ENCODE results near the gene LUM. TPM values are rescaled to one million over a fixed set of nuclear protein-coding genes. Genes with fewer than 3 reads are reported as not detected.

Gene LUM
- total and polyA plus RNA-seq, 2 donors (not counting 3 experiments of a cell fraction or from before 2014, with no cell fraction given), result 0.29 to 1.9 TPM

DNA sequence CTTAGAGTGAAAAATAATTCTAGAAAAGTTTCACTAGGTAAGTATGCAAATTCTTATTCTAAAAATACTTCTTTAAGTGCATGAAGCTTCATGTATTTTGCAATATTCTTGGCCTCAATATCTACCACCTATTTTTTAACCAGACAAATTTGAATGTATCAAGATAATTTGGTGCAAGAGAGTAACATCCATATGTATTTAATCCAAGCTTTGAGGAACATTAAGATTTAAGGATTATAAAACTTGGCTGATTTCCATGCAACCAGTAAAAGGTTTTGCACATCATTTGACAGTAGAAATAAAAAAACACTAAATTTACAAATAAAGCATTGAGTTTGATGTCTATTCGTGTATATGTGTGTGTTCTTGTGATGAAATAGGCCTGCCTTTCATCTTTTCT, 7.7 kb downstream of the LUM start:
- Histone ChIP-seq H3K79me2 (ENCODE audit: control insufficient read depth, insufficient read depth, low read length) (no peaks in the 10 kb centered on the region), H3K4me3 (replicated peaks in 1 of 3; ENCODE audit: insufficient read depth in 1 of 3, low read depth in 1 of 3, low read length in 3 of 3) (no peak overlapping the region), H4K20me1 (replicated peaks; ENCODE audit: control insufficient read depth, extremely low read depth, insufficient read depth, low read length) (no peaks in the 10 kb centered on the region), H3K27ac (ENCODE audit: insufficient read depth, low read depth, low read length) (no peak overlapping the region), H3K4me2 (ENCODE audit: insufficient read depth, low read length) (no peak overlapping the region), H3K36me3 (ENCODE audit: control insufficient read depth in 2 of 2, extremely low read depth in 1 of 2, insufficient read depth in 2 of 2, low read length in 2 of 2) (no peaks in the 10 kb centered on the region), H3K4me1 (ENCODE audit: control insufficient read depth, extremely low read depth, insufficient read depth, low read length) (no peaks in the 10 kb centered on the region), H3K27me3 (ENCODE audit: control insufficient read depth in 2 of 2, insufficient read depth in 2 of 2, low read length in 2 of 2) (no peaks in the 10 kb centered on the region), H2AFZ (ENCODE audit: low read depth, low read length) (no peak overlapping the region), H3K9ac (replicated peaks; ENCODE audit: extremely low read depth, insufficient read depth, low read length) (no peak overlapping the region), H3K9me1 (replicated peaks; ENCODE audit: control insufficient read depth, extremely low read depth, insufficient read depth, low read length) (no peaks in the 10 kb centered on the region), H3K9me3 (replicated peaks; ENCODE audit: control insufficient read depth, insufficient read depth, low read length) (no peaks in the 10 kb centered on the region)
- FAIRE-seq (no peak), DNase-seq (ENCODE audit: low read depth, low spot score) (no peak)
- CTCF ChIA-PET, result interaction anchor here (1.3 to 1.7 kb wide), 3 partner anchors 8 to 159 kb away, joined by 3 read pairs; no protein-coding TSS in a partner anchor
- no TSS peak for BruUV-seq (replicated peaks)
- intact Hi-C loops (cut with micrococcal nuclease) (no loop called here), dilution Hi-C loops (cut with MboI; ENCODE audit: extremely low pct_ligation_motif_present, low sequenced_read_pairs) (no loop called here)
- POLR2A ChIA-PET, result no interaction called here
- TF ChIP-seq POLR2A (IDR thresholded peaks at IDR 0.05; ENCODE audit: low read depth, low read length), result no peak
- TF ChIP-seq EZH2 (IDR thresholded peaks at IDR 0.05; ENCODE audit: borderline replicate concordance, low read depth, low read length, severe bottlenecking), result no peak
- TF ChIP-seq MYC (IDR thresholded peaks at IDR 0.05; ENCODE audit: low read depth, low read length), result no peak
- no peak for TF ChIP-seq JUN (IDR thresholded peaks at IDR 0.05; ENCODE audit: borderline replicate concordance, insufficient read depth, insufficient read length, low read depth)
- TF ChIP-seq, protein P1, sequence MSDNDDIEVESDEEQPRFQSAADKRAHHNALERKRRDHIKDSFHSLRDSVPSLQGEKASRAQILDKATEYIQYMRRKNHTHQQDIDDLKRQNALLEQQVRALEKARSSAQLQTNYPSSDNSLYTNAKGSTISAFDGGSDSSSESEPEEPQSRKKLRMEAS (IDR thresholded peaks at IDR 0.05; ENCODE audit: insufficient read depth, insufficient read length), result no peak
- TF ChIP-seq, protein P2, sequence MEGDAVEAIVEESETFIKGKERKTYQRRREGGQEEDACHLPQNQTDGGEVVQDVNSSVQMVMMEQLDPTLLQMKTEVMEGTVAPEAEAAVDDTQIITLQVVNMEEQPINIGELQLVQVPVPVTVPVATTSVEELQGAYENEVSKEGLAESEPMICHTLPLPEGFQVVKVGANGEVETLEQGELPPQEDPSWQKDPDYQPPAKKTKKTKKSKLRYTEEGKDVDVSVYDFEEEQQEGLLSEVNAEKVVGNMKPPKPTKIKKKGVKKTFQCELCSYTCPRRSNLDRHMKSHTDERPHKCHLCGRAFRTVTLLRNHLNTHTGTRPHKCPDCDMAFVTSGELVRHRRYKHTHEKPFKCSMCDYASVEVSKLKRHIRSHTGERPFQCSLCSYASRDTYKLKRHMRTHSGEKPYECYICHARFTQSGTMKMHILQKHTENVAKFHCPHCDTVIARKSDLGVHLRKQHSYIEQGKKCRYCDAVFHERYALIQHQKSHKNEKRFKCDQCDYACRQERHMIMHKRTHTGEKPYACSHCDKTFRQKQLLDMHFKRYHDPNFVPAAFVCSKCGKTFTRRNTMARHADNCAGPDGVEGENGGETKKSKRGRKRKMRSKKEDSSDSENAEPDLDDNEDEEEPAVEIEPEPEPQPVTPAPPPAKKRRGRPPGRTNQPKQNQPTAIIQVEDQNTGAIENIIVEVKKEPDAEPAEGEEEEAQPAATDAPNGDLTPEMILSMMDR (IDR thresholded peaks at IDR 0.05; ENCODE audit: extremely low read depth in 1 of 2, insufficient read depth in 1 of 2, low read depth in 1 of 2, low read length in 2 of 2), result no peak
- TF ChIP-seq POLR2AphosphoS5 (IDR thresholded peaks at IDR 0.05; ENCODE audit: insufficient read depth, low read depth, low read length), result no peak
- TF ChIP-seq FOS (IDR thresholded peaks at IDR 0.05; ENCODE audit: borderline replicate concordance, insufficient read depth, low read length), result no peak
- no peak for TF ChIP-seq GATA2 (IDR thresholded peaks at IDR 0.05; ENCODE audit: insufficient read depth, insufficient read length, low read depth, low read length)

All from endothelial cell of umbilical vein (primary cell).